Neuronal stem cell (in vitro differentiated cells): ENCODE data around the gene AHRR.

ENCODE experiments used
- DNase-seq: peaks from one replicate; pipeline ENCODE4 v3.0.0-alpha.2; 2013; ENCODE audit warnings: low spot score
- H2AFZ ChIP-seq: one replicate; pipeline ENCODE4 v1.6.1; 2013; ENCODE audit warnings: mild to moderate bottlenecking, low read length, inconsistent platforms
- H2AK5ac ChIP-seq: 2 replicates; pipeline ENCODE4 v1.6.1; 2013; ENCODE audit warnings: low read depth, mild to moderate bottlenecking, inconsistent platforms, low read length, moderate library complexity, mixed read lengths
- H2BK120ac ChIP-seq: 2 replicates; pipeline ENCODE4 v1.6.1; 2013; ENCODE audit warnings: low read depth, mild to moderate bottlenecking, inconsistent platforms, low read length, moderate library complexity, mixed read lengths
- H2BK12ac ChIP-seq: one replicate; pipeline ENCODE4 v1.6.1; 2013; ENCODE audit warnings: low read length, inconsistent platforms
- H2BK15ac ChIP-seq: 2 replicates; pipeline ENCODE4 v1.6.1; 2013; ENCODE audit warnings: mild to moderate bottlenecking, low read length, inconsistent platforms, mixed read lengths
- H2BK5ac ChIP-seq: one replicate; pipeline ENCODE4 v1.6.1; 2013; ENCODE audit warnings: inconsistent platforms, mild to moderate bottlenecking, low read length, moderate library complexity
- H3K14ac ChIP-seq: one replicate; pipeline ENCODE4 v1.6.1; 2013; ENCODE audit warnings: low read length, inconsistent platforms
- H3K18ac ChIP-seq: 2 replicates; pipeline ENCODE4 v1.6.1; 2013; ENCODE audit warnings: low read length, inconsistent platforms
- H3K23ac ChIP-seq: 2 replicates; pipeline ENCODE4 v1.6.1; 2013; ENCODE audit warnings: low read depth, mild to moderate bottlenecking, mixed read lengths, low read length, inconsistent platforms; ENCODE audit not compliant: poor library complexity
- H3K27ac ChIP-seq: replicated peaks from 3 replicates; pipeline ENCODE4 v1.5.1; 2013; ENCODE audit warnings: low read length, inconsistent platforms
- H3K27me3 ChIP-seq, 3 experiments: 2 replicates each; pipeline ENCODE4 v1.6.1; 2013; ENCODE audit warnings: low read length in 3 of 3, mild to moderate bottlenecking in 2 of 3, inconsistent platforms in 1 of 3, low read depth in 1 of 3, mixed read lengths in 1 of 3, moderate library complexity in 1 of 3; ENCODE audit not compliant: control insufficient read depth in 3 of 3, insufficient read depth in 3 of 3
- H3K36me3 ChIP-seq, 2 donors: replicated peaks in 1 of 2; 2 replicates each; pipeline ENCODE4 v1.6.1; 2013; ENCODE audit warnings: low read length in 2 of 2; ENCODE audit not compliant: control insufficient read depth in 2 of 2, insufficient read depth in 2 of 2
- H3K4ac ChIP-seq: 2 replicates; pipeline ENCODE4 v1.6.1; 2013; ENCODE audit warnings: inconsistent platforms, mild to moderate bottlenecking, low read length, moderate library complexity
- H3K4me1 ChIP-seq, 2 donors: 1 replicate in 1 of 2; 2 replicates in 1 of 2; pipeline ENCODE4 v1.6.1; 2013; ENCODE audit warnings: low read length in 2 of 2, low read depth in 1 of 2; ENCODE audit not compliant: control insufficient read depth in 2 of 2, insufficient read depth in 1 of 2
- H3K4me2 ChIP-seq: one replicate; pipeline ENCODE4 v1.6.1; 2013; ENCODE audit warnings: mild to moderate bottlenecking, low read length, inconsistent platforms; ENCODE audit not compliant: insufficient read depth, poor library complexity, severe bottlenecking
- H3K4me3 ChIP-seq, 2 donors: 2 replicates each; pipeline ENCODE4 v1.5.1; 2013; ENCODE audit warnings: low read length in 2 of 2, mild to moderate bottlenecking in 2 of 2, inconsistent platforms in 1 of 2, moderate library complexity in 1 of 2
- H3K79me1 ChIP-seq: one replicate; pipeline ENCODE4 v1.6.1; 2013; ENCODE audit warnings: low read depth, mild to moderate bottlenecking, inconsistent platforms, low read length, moderate library complexity
- H3K9ac ChIP-seq: one replicate; pipeline ENCODE4 v1.6.1; 2013; ENCODE audit warnings: mild to moderate bottlenecking, low read depth, low read length, inconsistent platforms; ENCODE audit not compliant: poor library complexity
- H3K9me3 ChIP-seq, 2 donors: replicated peaks in 1 of 2; 2 replicates each; pipeline versions ENCODE3 to v1.6.1; 2013; ENCODE audit warnings: low read length in 2 of 2, mild to moderate bottlenecking in 2 of 2, inconsistent platforms in 1 of 2, low read depth in 1 of 2, mixed read lengths in 1 of 2, moderate library complexity in 1 of 2; ENCODE audit not compliant: control insufficient read depth in 2 of 2, insufficient read depth in 1 of 2
- H4K8ac ChIP-seq: one replicate; pipeline ENCODE4 v1.6.1; 2013; ENCODE audit warnings: low read depth, mild to moderate bottlenecking, inconsistent platforms, low read length, moderate library complexity
- H4K91ac ChIP-seq: one replicate; pipeline ENCODE4 v1.6.1; 2013; ENCODE audit warnings: low read length, low read depth, mild to moderate bottlenecking, inconsistent platforms; ENCODE audit not compliant: poor library complexity
- WGBS, 2 donors: extraction: QIAGEN DNeasy Blood & Tissue Kit; methylation state at CpG; one replicate each; pipeline ENCODE4 v1.1.7; 2013; ENCODE audit warnings: missing lambda C conversion rate in 2 of 2, mixed read lengths in 1 of 2; ENCODE audit not compliant: insufficient read length in 2 of 2, insufficient replicate concordance in 1 of 2; ENCODE audit errors: extremely low coverage in 2 of 2; 5-methylcytosine and 5-hydroxymethylcytosine counted together

Gene AHRR

DNA sequence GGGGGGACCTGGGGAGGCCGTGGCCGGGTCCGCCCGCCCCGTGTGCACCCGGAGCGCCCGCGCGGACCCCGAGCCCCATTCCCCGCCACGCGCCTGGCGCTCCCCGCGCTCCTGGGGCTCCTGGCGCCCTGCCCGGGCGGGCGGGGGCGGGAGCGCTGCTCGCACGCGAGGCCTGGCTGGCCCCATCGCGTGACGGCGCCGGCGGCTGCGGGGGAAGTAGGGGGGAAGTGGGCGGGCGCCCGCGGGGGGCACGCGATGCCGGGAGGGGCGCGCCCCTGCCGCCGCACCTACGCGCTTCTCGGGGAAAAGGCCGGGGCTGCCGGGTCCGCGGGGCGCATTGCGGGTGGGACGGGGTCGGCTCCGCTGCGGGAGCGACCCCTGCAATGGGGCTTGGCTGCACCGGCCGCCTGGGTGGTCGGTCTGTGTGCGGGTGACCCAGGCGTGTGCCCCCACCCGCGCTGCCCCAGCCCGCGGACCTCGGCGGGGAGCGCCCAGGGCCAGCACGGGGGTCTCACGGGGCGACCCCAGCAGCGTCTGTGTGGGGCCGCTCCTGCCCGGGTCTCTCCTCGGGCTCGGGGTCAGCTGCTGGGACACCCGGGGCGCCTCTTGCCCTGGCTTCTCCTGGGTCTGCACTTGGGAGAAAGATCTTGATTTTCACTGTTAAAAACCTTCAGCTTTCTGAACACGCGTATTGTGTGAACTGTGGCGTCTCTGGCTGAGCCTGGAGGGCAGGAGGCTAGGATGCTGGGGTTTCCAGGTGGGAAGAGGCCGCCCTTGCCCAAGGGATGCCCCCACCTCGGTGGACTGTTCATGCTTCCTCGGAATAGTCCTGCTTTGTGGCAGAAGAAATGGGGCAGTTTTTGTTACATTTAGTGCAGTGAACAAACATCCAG lies 52.4 kb downstream of the AHRR start:
- peak overlapping the region; percentile 18 to 66 for H3K4me3 ChIP-seq

DNA sequence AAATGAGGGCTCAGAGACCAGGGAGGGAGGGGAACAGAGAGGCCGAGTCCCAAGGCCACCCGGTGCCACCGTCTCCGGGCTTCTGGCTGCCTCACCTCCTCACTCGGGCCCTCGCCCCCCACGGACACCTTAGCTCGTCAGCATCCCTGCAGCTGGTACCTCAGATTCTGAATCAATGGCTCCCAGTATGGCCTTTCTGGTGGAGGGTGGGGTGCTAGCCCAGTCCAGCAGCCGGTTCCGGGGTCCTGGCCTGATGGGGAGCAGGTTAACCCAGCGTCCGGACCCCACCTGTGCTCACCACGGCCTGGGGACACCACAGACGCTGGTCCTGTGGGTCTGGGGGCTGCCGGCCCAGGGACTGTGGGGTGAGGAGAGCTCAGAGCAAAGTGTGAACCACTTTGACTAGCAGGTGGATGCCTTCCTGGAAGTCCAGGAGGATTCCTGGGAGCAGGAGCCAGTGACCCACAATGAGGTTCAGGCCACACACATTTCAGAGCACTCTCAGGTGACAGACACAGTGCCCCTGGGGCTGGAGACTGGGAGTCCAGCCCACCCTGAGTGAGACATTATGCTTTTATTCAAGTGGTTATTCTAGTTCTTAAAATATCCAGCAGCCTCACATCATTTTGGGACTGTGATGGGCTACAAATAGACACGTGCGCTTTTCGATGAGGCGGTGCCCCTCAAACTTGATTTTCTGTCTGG lies 53.3 kb downstream of the AHRR start:
- H3K79me1 ChIP-seq: no peaks in the 10 kb centered on the region
- no peak overlapping the region for H4K8ac ChIP-seq
- no peak overlapping the region for H4K91ac ChIP-seq
- H3K23ac ChIP-seq: peak overlapping the region; percentile 66
- no peak overlapping the region for H3K14ac ChIP-seq
- H3K18ac ChIP-seq: peak overlapping the region; percentile 44
- H3K36me3 ChIP-seq: no peaks in the 10 kb centered on the region
- H2BK15ac ChIP-seq: peak overlapping the region; percentile 72
- no peak overlapping the region for H2BK120ac ChIP-seq
- DNase-seq: no peak
- H3K4ac ChIP-seq: no peak overlapping the region
- peaks cover 0 to 4% of the 10 kb centered on the region in 2 donors for H3K9me3 ChIP-seq
- H3K27me3 ChIP-seq: peaks cover 0 to 47% (median 20%) of the 10 kb centered on the region in 3 experiments
- no peak overlapping the region for H2BK5ac ChIP-seq
- no CpG with 5 or more reads among the region's 19 CpGs for WGBS, 2 donors
- no peak overlapping the region for H2BK12ac ChIP-seq
- H3K27ac ChIP-seq: no peak overlapping the region
- H2AFZ ChIP-seq: peak overlapping the region; percentile 87
- H3K4me3 ChIP-seq: no peak overlapping the region
- H3K9ac ChIP-seq: no peak overlapping the region
- H3K4me1 ChIP-seq: peaks cover 6 to 20% of the 10 kb centered on the region in 2 donors
- H2AK5ac ChIP-seq: peak overlapping the region; percentile 85
- H3K4me2 ChIP-seq: no peak overlapping the region

More for the DNA sequence above, 52.4 kb downstream of the AHRR start:
- Histone ChIP-seq H3K27ac (no peak overlapping the region), H3K27me3 (peaks cover 0 to 51% (median 20%) of the 10 kb centered on the region in 3 experiments), H2AK5ac (peak overlapping the region; percentile 73), H3K9ac (peak overlapping the region; percentile 15), H4K91ac (no peak overlapping the region), H3K14ac (no peak overlapping the region), H3K18ac (peak overlapping the region; percentile 92), H3K4me2 (peak overlapping the region; percentile 75), H2BK12ac (peak overlapping the region; percentile 78), H3K9me3 (peaks cover 0 to 2% of the 10 kb centered on the region in 2 donors), H3K79me1 (no peaks in the 10 kb centered on the region), H3K4me1 (peaks cover 6 to 21% of the 10 kb centered on the region in 2 donors), H3K23ac (peak overlapping the region; percentile 16), H4K8ac (no peak overlapping the region), H2BK15ac (peak overlapping the region; percentile 72), H3K36me3 (no peaks in the 10 kb centered on the region), H2BK5ac (no peak overlapping the region), H2BK120ac (no peak overlapping the region), H3K4ac (no peak overlapping the region), H2AFZ (peak overlapping the region; percentile 87)
- peak; percentile 24 for DNase-seq
- WGBS, 2 donors: no CpG with 5 or more reads among the region's 86 CpGs

DNA sequence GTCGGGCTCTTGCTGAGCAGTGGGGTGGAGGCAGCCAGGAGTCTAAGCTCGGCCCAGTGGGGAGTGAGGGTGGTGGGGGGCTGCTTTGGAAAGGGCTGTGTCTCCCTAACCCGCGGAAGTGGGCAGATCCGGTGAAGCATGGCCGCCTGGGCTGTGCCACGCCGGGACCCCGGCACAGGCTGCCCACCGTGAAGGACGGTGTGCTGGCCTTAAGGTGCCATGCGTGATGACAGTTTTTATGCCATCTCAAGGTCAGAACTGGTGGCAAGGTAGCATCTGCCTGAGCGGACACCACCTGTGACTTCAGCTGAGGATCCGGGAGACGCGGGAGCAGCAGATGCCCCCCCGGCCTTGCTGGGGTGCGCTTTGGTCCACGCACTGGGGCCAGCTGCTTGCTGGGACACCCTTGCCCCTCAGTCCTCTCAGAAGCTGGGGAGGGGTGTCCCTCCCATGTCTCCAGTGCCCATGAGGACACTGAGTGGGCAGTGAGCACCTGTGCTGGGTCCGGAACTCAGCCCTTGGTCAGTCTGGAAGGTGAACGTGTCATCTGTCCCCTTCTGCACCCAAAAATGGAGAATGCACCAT lies 53.9 kb downstream of the AHRR start:
- H3K79me1 ChIP-seq: no peaks in the 10 kb centered on the region
- H3K18ac ChIP-seq: peak overlapping the region; percentile 60
- H2AK5ac ChIP-seq: peak overlapping the region; percentile 85
- H2AFZ ChIP-seq: no peak overlapping the region
- H2BK120ac ChIP-seq: peak overlapping the region; percentile 26
- peaks cover 0 to 47% (median 20%) of the 10 kb centered on the region in 3 experiments for H3K27me3 ChIP-seq
- WGBS, 2 donors: no CpG with 5 or more reads among the region's 21 CpGs
- H2BK5ac ChIP-seq: no peak overlapping the region
- H3K4me1 ChIP-seq: peaks cover 6 to 20% of the 10 kb centered on the region in 2 donors
- H3K14ac ChIP-seq: no peak overlapping the region
- no peak for DNase-seq
- H3K4me2 ChIP-seq: no peak overlapping the region
- peak overlapping the region in 1 of 2 donors; percentile 37 for H3K4me3 ChIP-seq
- no peak overlapping the region for H3K9ac ChIP-seq
- H3K4ac ChIP-seq: peak overlapping the region; percentile 66
- no peak overlapping the region for H3K27ac ChIP-seq
- H2BK15ac ChIP-seq: peak overlapping the region; percentile 46
- H2BK12ac ChIP-seq: peak overlapping the region; percentile 64
- H4K8ac ChIP-seq: no peak overlapping the region
- peaks cover 0 to 4% of the 10 kb centered on the region in 2 donors for H3K9me3 ChIP-seq
- H4K91ac ChIP-seq: no peak overlapping the region
- H3K36me3 ChIP-seq: no peaks in the 10 kb centered on the region
- peak overlapping the region; percentile 66 for H3K23ac ChIP-seq
